Head of caudate nucleus (tissue), 42 donors: ENCODE results near the gene SNCAIP.

ENCODE experiments used
- DNase-seq, 42 donors: peaks; one replicate each; pipeline versions ENCODE4 v3.0.0 to v3.0.0-alpha.2; 2020 to 2021; ENCODE audit warnings: mixed read lengths in 7 of 42
- intact Hi-C: fragments of 100-400 bp; cut with DNase I; formaldehyde crosslinking; loops from one replicate; pipeline ENCODE4 v1.15.0; 2022

Gene SNCAIP

GRCh38 chr5:122436615-122437014 lies 124.6 kb downstream of the SNCAIP start:
- intact Hi-C loops = no loop called here

DNA sequence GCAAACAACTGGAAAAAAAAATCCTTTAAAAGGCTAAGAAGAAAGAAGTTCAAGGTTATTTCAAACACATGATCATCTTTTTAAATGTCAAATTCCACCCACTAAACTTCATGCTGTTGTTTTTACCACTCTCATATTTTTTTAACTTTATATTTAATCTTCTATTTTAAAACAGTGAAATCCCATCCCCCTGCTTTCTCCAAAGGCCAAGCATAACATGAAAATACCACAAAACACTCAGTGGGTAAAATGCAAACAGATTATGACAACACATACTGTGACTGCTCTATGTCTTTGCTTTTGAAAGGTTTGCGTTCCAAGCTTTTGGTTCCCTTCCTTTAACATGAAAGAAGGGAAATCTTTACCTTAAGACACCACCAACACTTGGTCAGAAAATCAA lies 127.6 kb downstream of the SNCAIP start:
- no peak for DNase-seq
- intact Hi-C loops = no loop called here

More at GRCh38 chr5:122436615-122437014, 124.6 kb downstream of the SNCAIP start:
- DNase-seq = no peak

- no peak for DNase-seq
Measured at GRCh38 chr5:122442938-122443337, 130.9 kb downstream of the SNCAIP start.

GRCh38 chr5:122444411-122444810 lies 132.4 kb downstream of the SNCAIP start:
- no peak for DNase-seq
- intact Hi-C loops = no loop called here

More at GRCh38 chr5:122442938-122443337, 130.9 kb downstream of the SNCAIP start:
- intact Hi-C loops = no loop called here

DNA sequence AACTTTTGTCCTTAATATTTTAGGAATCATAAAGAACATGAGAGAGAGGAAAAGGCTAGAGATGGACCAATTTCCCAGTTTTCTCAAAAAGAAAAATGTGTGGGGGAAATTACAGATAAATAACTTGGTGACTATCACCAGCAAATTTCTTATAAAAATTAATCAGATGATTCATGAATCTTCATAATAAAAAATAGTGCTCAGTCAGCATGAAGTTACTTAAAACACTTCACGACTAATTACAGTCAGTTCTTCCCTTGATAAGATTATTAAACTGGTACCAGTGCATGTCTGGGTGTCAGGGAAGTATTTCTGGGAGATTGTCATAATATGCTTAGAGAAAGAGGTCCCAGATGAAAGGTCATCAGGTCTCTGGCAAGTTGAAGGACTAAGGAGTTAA lies 133.0 kb downstream of the SNCAIP start:
- no peak for DNase-seq
- intact Hi-C loops = no loop called here

DNA sequence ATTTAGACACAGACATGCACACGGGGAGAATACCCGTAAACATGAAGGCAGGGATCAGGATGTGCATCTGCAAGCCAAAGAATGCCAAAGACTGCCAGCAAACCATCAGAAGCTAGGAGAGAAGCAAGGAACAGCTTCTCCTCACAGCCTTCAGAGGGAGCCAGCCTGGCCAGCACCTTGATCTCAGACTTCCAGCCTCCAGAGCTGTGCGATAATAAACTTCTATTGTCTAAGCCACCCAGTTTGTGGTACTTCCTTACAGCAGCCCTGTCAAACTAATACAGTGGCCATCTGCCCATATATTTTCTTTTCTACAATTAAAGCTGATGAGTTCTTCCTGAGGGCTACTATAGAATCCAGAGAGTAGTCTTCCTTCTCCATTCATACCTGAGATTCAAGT lies 135.0 kb downstream of the SNCAIP start:
- intact Hi-C loops = no loop called here
- no peak for DNase-seq

GRCh38 chr5:122447879-122448278 lies 135.8 kb downstream of the SNCAIP start:
- no peak for DNase-seq
- intact Hi-C loops = no loop called here

DNA sequence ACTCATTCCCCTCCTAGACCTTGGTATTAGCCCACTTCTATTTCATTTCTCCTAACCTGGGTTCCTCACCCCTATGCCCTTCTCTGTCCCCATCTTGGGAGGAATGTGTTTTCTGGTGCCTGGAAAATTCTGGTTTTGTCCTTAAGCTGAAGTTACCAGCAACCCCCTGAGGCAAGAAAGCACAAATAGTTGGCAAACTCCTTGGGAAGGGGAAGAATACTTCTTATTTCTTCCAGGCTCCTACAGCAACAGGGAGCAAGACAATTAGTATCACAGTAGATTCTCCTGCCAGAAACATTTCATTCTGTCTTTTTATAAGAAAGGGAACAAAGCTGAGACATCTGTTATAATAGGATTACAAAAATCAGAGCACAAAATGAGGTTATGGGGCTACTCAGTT lies 142.5 kb downstream of the SNCAIP start:
- no peak for DNase-seq
- intact Hi-C loops = no loop called here

DNA sequence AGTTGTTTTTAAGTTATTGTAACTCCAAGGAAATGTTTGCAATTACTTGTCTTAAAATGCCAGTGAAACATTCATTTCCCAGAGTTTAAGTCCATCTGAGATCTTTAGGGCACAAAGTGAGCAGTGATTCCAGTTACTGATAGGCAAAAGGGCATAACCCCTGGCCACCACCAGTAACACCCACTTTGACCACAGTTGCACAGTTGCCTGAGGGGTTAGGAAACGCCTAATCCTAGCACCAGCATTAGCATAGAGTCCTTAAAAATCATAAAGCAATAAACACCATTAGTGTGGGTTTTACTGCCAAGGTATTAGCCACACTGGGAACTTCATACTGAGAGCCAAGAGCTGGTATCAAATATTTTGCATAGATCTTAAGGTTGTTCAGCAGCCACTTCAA lies 143.9 kb downstream of the SNCAIP start:
- DNase-seq = no peak
- intact Hi-C loops = no loop called here

DNA sequence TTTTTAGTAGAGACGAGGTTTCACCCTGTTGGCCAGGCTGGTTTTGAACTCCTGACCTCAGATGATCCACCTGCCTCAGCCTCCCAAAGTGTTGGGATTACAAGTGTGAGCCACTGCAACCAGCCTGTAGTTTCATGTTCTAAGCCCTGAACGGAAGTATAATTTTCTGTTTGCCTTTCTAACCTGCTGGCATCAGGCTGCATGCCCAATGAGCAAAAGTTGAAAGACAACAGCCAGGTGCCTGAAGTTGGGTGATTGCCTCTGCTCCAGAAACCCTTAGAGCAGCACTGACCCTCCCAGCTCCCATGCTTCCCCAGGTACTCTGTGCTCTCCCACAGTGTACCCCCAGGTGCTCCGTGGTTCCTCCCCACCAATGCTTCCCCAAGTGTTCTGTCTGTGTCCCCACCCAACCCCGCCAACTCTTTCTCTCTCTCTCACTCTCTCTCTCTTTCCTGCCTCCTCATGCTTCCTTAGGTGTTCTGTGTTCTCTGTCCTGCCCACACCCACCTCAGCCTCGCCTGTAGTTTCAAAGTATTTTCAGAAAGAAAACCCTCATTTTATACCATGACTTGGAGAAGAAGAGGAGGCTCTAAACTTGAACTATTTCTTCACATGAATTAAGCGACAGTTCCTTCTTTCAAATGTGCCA lies 145.3 kb downstream of the SNCAIP start:
- DNase-seq = peak in 28 of 42 donors; percentile 6 to 69 (median 24)
- intact Hi-C loops = no loop called here

GRCh38 chr5:122458278-122458872 lies 146.3 kb downstream of the SNCAIP start:
- intact Hi-C loops = no loop called here

DNA sequence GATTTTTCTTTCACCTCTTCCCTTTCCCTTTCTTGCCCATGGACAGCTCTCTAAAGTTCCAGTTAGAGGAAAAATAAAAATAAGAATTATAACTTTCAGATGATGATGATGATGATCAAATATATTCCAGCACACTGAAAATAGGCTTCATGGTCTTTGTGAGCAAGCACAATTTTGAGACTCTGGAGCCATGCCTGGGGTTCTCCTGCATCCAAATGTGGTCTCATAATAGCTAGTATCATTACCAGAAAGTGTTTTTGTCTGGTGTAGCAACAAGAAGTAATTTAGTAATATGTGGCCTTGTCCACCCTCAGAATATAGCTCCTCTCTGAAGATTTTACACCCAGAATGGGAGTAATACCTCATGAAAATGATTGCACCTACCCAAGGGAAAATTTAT lies 150.4 kb downstream of the SNCAIP start:
- DNase-seq = no peak
- intact Hi-C loops = no loop called here

More at GRCh38 chr5:122458278-122458872, 146.3 kb downstream of the SNCAIP start:
- DNase-seq = no peak

GRCh38 chr5:122463221-122463620 lies 151.2 kb downstream of the SNCAIP start:
- intact Hi-C loops = no loop called here
- DNase-seq = no peak

GRCh38 chr5:122464191-122464590 lies 152.2 kb downstream of the SNCAIP start:
- intact Hi-C loops = no loop called here
- DNase-seq = no peak

DNA sequence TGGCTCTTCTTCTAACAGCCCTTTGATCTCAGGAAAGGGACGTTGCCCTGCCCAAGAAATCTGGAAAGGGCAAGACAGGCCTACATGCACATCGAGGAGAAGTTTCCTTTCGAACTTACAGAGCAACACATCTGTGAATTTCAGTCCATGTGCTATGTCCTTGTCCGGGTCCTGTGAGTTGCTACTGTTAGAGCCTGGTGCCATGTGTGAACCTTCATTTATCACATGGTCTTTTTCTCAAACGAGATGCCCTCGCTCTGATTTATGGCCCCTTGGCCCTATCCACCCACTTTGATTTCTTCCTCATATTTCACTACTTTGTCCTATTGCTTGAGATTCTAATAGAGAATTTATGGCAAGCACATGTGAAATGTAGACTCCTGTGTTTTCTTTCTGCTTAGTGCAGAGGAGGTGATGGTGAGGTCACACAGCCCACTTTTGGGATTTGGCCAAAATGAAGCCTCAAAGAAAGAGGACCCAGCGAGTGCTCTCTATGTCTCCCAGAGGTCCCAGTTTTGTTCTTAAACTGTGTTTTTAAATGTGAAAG lies 153.1 kb downstream of the SNCAIP start:
- DNase-seq = no peak
- intact Hi-C loops = no loop called here

DNA sequence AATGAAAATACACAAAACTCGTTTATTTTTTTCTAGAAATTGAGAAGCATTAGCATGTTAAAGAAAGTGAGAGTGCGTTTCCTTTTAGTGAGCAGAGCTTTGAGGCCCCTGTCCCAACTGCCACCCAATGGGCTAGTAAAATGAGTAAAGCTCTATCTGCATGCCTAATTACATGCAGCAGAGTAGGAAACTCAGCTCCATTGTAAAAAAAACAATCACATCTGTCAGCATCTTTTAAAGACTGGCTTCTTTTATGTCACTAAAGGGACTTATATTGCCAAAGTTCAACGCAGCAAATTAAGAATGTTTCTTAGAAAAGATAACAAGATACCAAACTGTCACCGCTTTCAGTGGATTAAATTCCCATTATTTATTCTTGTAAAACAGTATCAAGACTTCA lies 154.0 kb downstream of the SNCAIP start:
- no peak for DNase-seq

DNA sequence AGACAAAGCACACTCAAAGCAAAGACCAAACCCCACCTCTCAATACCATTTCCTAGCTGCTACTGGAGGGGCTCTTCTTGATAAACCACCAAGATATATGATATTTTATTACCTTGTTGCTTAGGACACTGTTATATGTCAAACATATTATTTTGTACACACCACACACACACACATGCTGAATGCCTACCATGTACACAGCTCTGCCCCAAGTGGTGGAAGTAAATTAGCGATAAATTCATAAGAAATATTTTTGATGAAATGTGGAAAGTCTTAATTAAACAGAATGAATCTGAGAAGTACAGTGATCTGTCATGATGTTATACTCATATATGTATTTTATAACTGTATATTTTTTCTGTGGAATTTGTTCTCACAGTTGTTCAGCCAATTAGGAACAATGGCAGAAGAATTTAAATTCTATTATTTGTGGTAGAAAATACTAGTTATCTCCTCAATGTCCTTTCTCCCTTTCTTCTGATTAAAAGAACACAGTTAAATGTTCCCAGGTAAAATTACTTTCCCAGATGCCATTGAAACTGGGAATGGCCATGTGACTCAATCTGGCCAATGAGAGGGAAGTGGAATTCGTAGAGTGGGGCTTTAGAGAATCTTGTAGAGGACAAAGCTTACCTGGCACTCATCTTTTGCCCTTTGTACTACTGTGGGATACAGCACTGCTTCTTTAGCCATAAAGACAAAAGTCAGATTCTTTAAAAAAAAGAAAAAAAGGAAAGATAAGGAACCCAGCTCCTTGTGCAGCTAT lies 156.5 kb downstream of the SNCAIP start:
- DNase-seq = no peak
- intact Hi-C loops = no loop called here

More for the DNA sequence above, 154.0 kb downstream of the SNCAIP start:
- intact Hi-C loops = no loop called here

DNA sequence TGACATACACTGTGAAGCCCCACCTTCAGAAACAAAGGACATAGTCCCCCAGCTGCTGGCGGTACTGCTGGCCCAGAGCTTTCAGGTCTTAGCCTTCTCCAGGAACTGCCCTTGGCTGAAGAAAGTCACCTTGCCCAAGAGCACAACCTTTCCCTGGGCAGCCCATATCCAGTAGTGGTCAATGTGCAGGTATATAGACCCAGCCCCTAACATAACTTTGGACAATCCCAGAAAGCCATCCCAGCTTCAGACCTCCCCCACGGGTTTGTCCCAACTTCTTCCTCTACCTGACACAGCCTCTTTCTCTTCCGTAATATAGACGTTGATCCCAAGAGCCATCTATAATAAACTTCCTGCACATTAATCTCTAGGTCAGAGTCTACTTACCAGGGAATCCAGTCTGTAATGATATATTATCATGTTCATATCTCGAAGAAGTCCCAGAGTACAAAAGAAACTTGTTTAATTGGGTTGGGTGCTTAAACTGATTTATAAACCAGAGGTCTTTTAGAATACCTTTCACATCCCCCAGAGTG lies 157.4 kb downstream of the SNCAIP start:
- no peak for DNase-seq
- intact Hi-C loops = no loop called here

DNA sequence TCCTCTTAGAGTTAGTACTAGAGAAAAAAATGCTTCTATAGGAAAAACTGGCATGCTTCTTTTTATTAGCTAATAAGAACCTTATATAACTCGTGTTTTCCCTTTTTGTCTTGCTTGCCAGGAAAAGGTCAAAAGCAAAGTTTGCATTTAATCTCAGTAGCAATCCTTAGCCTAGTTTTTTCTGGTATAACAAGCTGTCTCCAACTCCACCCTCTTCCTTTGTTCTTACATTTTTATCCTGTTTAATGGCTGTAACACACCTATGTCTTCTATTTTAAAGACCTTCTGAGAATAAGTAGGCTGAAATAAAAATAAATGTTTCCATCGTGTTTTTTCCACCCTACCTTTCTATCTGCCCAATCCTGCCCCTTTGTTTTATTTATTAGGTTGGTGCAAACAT lies 158.3 kb downstream of the SNCAIP start:
- intact Hi-C loops = no loop called here
- DNase-seq = no peak
